Measurements from ENCODE around the gene EYA3.

The EYA3 gene

DNA sequence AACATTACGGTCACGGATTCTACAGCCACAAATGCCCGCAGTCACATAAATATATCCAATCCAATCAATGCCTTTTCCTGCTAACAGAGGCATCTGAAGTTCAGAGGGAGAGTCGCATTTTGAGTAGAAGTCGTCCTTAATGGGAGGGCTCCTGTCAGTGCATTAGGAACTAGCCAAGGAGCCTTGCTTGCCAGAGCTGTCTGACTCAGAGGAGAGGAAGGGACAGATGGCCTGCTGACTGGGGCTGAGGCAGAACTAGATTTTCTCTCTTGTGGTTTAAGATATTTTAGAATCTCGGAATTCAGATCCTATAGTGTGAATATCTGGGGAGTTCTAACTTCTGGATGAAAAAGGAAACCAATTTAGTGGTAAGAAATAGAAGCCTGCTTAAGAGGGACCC, 118.0 kb downstream of the EYA3 start:
- ChIA-PET POLR2A (ENCODE audit: low non-redundant PET) (no interaction called here), CTCF (interaction anchor here (0.7 to 0.8 kb wide), 2 partner anchors 9 to 44 kb away, joined by 4 read pairs; no protein-coding TSS in a partner anchor)
- DNase-seq (ENCODE audit: low spot score), result no peak
- TF ChIP-seq, protein P1, sequence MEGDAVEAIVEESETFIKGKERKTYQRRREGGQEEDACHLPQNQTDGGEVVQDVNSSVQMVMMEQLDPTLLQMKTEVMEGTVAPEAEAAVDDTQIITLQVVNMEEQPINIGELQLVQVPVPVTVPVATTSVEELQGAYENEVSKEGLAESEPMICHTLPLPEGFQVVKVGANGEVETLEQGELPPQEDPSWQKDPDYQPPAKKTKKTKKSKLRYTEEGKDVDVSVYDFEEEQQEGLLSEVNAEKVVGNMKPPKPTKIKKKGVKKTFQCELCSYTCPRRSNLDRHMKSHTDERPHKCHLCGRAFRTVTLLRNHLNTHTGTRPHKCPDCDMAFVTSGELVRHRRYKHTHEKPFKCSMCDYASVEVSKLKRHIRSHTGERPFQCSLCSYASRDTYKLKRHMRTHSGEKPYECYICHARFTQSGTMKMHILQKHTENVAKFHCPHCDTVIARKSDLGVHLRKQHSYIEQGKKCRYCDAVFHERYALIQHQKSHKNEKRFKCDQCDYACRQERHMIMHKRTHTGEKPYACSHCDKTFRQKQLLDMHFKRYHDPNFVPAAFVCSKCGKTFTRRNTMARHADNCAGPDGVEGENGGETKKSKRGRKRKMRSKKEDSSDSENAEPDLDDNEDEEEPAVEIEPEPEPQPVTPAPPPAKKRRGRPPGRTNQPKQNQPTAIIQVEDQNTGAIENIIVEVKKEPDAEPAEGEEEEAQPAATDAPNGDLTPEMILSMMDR (conservative IDR thresholded peaks at IDR 0.05; ENCODE audit: low read depth), result no peak
- no peak overlapping the region for H3K27ac ChIP-seq

- TF ChIP-seq, protein P1 (conservative IDR thresholded peaks at IDR 0.05; ENCODE audit: low read depth), result no peak
- CTCF ChIA-PET, result interaction anchor here (0.6 kb wide), 2 partner anchors 63 to 657 kb away, joined by 4 to 6 read pairs; no protein-coding TSS in a partner anchor
- POLR2A ChIA-PET (ENCODE audit: low non-redundant PET), result interaction anchor here (0.6 kb wide), 1 partner anchor 300 kb away, joined by 9 read pairs; no protein-coding TSS in a partner anchor
- peak; percentile 40 for DNase-seq (ENCODE audit: low spot score)
- H3K27ac ChIP-seq, result no peak overlapping the region
These were observed 119.7 kb downstream of the EYA3 start for GRCh38 chr1:27968692-27969091.

DNA sequence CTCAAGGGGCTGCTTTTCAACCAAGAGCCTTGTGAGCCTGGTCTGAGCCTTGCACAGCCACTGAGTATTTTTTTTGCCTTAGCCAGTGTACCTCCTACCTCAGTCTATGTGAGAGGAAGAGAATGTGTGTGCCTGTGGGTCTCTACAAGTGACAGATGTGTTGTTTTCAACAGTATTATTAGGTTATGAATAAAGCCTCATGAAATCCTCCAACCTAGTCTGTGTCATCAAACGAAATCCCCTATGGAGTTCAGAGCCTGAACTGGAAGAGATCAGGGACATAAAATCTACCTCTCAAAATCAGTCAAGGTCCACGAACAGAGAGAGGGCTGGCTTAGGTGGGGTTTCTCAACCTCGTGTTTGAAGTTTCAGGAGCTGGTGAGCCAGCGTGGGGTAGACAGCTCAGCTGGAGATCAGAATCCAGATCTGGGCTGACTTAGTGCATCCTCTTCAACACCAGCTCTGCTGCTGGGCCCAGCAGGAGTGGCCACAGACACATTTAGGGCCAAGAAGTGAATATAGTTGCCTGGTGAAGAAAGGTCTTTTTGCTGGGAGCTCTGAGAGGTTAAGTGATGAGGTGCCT, 120.4 kb downstream of the EYA3 start:
- H3K27ac ChIP-seq, result no peak overlapping the region
- ChIA-PET CTCF (interaction anchor here (0.6 kb wide), 3 partner anchors 63 to 657 kb away, joined by 3 to 6 read pairs (median 4); no protein-coding TSS in a partner anchor), POLR2A (ENCODE audit: low non-redundant PET) (interaction anchor here (0.6 kb wide), 1 partner anchor 301 kb away, joined by 9 read pairs; no protein-coding TSS in a partner anchor)
- TF ChIP-seq, protein P1 (conservative IDR thresholded peaks at IDR 0.05; ENCODE audit: low read depth), result no peak
- no peak for DNase-seq (ENCODE audit: low spot score)

- POLR2A ChIA-PET (ENCODE audit: low non-redundant PET), result no interaction called here
- H3K27ac ChIP-seq, result no peak overlapping the region; the same call in 1 of the 2 replicates
- DNase-seq (ENCODE audit: low spot score), result no peak
- CTCF ChIA-PET, result interaction anchor here (0.6 kb wide), 4 partner anchors 47 to 242 kb away, joined by 3 to 4 read pairs (median 4); no protein-coding TSS in a partner anchor
- TF ChIP-seq, protein P1 (conservative IDR thresholded peaks at IDR 0.05; ENCODE audit: low read depth), result no peak
These were observed 121.1 kb downstream of the EYA3 start for GRCh38 chr1:27967106-27967883.

GRCh38 chr1:27966402-27967105, 121.9 kb downstream of the EYA3 start:
- TF ChIP-seq, protein P1 (conservative IDR thresholded peaks at IDR 0.05; ENCODE audit: low read depth), result no peak
- no peak overlapping the region; the same call in 1 of the 2 replicates for H3K27ac ChIP-seq
- peak; percentile 31 for DNase-seq (ENCODE audit: low spot score)
- POLR2A ChIA-PET (ENCODE audit: low non-redundant PET), result no interaction called here
- CTCF ChIA-PET, result interaction anchor here (0.6 kb wide), 1 partner anchor 118 kb away, joined by 4 read pairs; no protein-coding TSS in a partner anchor

GRCh38 chr1:27963393-27963792, 125.0 kb downstream of the EYA3 start:
- H3K27ac ChIP-seq, result no peak overlapping the region
- POLR2A ChIA-PET (ENCODE audit: low non-redundant PET), result no interaction called here
- TF ChIP-seq, protein P1 (conservative IDR thresholded peaks at IDR 0.05; ENCODE audit: low read depth), result no peak
- CTCF ChIA-PET, result no interaction called here
- no peak for DNase-seq (ENCODE audit: low spot score)
